NB4 (cell line): ENCODE results near the gene SDR42E1.

Experiments
- DNase-seq: peaks from one replicate; pipeline ENCODE4 v3.0.0; 2010; ENCODE audit warnings: low read depth
- H3K4me3 ChIP-seq: one replicate; pipeline ENCODE4 v1.5.1; 2011; ENCODE audit warnings: mild to moderate bottlenecking, low read depth, low read length, moderate library complexity
- CTCF ChIP-seq: IDR thresholded peaks from one replicate; pipeline ENCODE4 v1.5.1; 2012; ENCODE audit warnings: low read depth, low read length
- MAX ChIP-seq: IDR thresholded peaks from 2 replicates; pipeline ENCODE4 v1.6.1; 2011; ENCODE audit warnings: low read depth, low read length
- MYC ChIP-seq: IDR thresholded peaks from 2 replicates; pipeline ENCODE4 v1.6.1; 2011; ENCODE audit warnings: low read depth, low read length
- POLR2A ChIP-seq: IDR thresholded peaks from 2 replicates; pipeline ENCODE4 v1.6.1; 2011; ENCODE audit warnings: mild to moderate bottlenecking; ENCODE audit not compliant: insufficient read length; ENCODE audit errors: extremely low read depth

Gene SDR42E1

GRCh38 chr16:82051656-82052055 is 40.4 kb upstream of the SDR42E1 start:
- TF ChIP-seq POLR2A = no peak
- no peak for TF ChIP-seq CTCF
- no peak for TF ChIP-seq MYC
- TF ChIP-seq MAX = no peak
- DNase-seq = no peak
- no peak overlapping the region for H3K4me3 ChIP-seq

- DNase-seq = no peak
- TF ChIP-seq CTCF (no peak), POLR2A (no peak), MAX (no peak), MYC (no peak)
- H3K4me3 ChIP-seq = no peak overlapping the region
These were observed 39.7 kb upstream of the SDR42E1 start for GRCh38 chr16:82050909-82051357.

- no peak overlapping the region for H3K4me3 ChIP-seq
- TF ChIP-seq POLR2A (no peak), MAX (no peak), MYC (no peak), CTCF (no peak)
- DNase-seq = no peak
These were observed 39.2 kb upstream of the SDR42E1 start for GRCh38 chr16:82050506-82050905.

- TF ChIP-seq CTCF (no peak), POLR2A (no peak), MYC (no peak), MAX (no peak)
- DNase-seq = no peak
- no peak overlapping the region for H3K4me3 ChIP-seq
These were observed 38.2 kb upstream of the SDR42E1 start for GRCh38 chr16:82049484-82049883.

- H3K4me3 ChIP-seq = no peak overlapping the region
- no peak for DNase-seq
- no peak for TF ChIP-seq POLR2A
- no peak for TF ChIP-seq MYC
- TF ChIP-seq MAX = no peak
- no peak for TF ChIP-seq CTCF
These were observed 36.5 kb upstream of the SDR42E1 start for GRCh38 chr16:82047787-82048186.

- TF ChIP-seq MYC (no peak), MAX (no peak), POLR2A (no peak), CTCF (no peak)
- DNase-seq = no peak
- no peak overlapping the region for H3K4me3 ChIP-seq
These were observed 36.1 kb upstream of the SDR42E1 start for GRCh38 chr16:82047374-82047773.
